Keratinocyte (primary cell): ENCODE data around the gene LRRC3B. TPM values are rescaled to one million over a fixed set of nuclear protein-coding genes. Genes with fewer than 3 reads are reported as not detected.

ENCODE experiments used
- DNase-seq: peaks from one replicate; pipeline ENCODE4 v3.0.0-alpha.2; 2011; ENCODE audit warnings: low read depth, missing footprints, low spot score
- FAIRE-seq: peaks from 2 replicates; lab custom pipeline; 2011; peaks lifted over from hg19 to GRCh38; lab: Jason Lieb, UNC
- H2AFZ ChIP-seq: 2 replicates; pipeline ENCODE4 v1.6.0; 2012; ENCODE audit warnings: low read length, control low read depth, inconsistent platforms; ENCODE audit not compliant: control insufficient read depth
- H3K27ac ChIP-seq: 2 replicates; pipeline ENCODE4 v1.5.1; 2011; ENCODE audit warnings: low read length; ENCODE audit not compliant: control insufficient read depth, insufficient read depth
- H3K27me3 ChIP-seq: 3 replicates; pipeline ENCODE4 v1.6.0; 2011; ENCODE audit warnings: low read length; ENCODE audit not compliant: control insufficient read depth, insufficient read depth; ENCODE audit errors: extremely low read depth
- H3K36me3 ChIP-seq, 2 experiments: 2 replicates in 1 of 2; 3 replicates in 1 of 2; pipeline ENCODE4 v1.5.1; 2011; ENCODE audit warnings: low read length in 2 of 2, mild to moderate bottlenecking in 1 of 2; ENCODE audit not compliant: control insufficient read depth in 2 of 2, insufficient read depth in 2 of 2; ENCODE audit errors: extremely low read depth in 1 of 2
- H3K4me1 ChIP-seq: 3 replicates; pipeline ENCODE4 v1.5.1; 2011; ENCODE audit warnings: low read length; ENCODE audit not compliant: control insufficient read depth, insufficient read depth; ENCODE audit errors: extremely low read depth
- H3K4me2 ChIP-seq: 3 replicates; pipeline ENCODE4 v1.6.0; 2011; ENCODE audit warnings: low read depth, low read length; ENCODE audit not compliant: control insufficient read depth, insufficient read depth; ENCODE audit errors: extremely low read depth
- H3K4me3 ChIP-seq, 3 experiments: fragments of 200-600 bp in 1 of 3; sonication (generic) in 1 of 3; 2 replicates in 2 of 3; 3 replicates in 1 of 3; pipeline ENCODE4 v1.5.1; 2011 to 2016; ENCODE audit warnings: low read length in 3 of 3, mild to moderate bottlenecking in 3 of 3, control low read depth in 2 of 3, inconsistent platforms in 1 of 3, low read depth in 1 of 3, mixed read lengths in 1 of 3, mixed run types in 1 of 3, moderate library complexity in 1 of 3; ENCODE audit not compliant: control insufficient read depth in 2 of 3, insufficient read depth in 2 of 3; ENCODE audit errors: extremely low read depth in 1 of 3
- H3K79me2 ChIP-seq: 2 replicates; pipeline ENCODE4 v1.6.0; 2012; ENCODE audit warnings: low read length; ENCODE audit not compliant: control insufficient read depth, insufficient read depth
- H3K9ac ChIP-seq: 3 replicates; pipeline ENCODE4 v1.6.0; 2011; ENCODE audit warnings: low read length; ENCODE audit not compliant: control insufficient read depth, insufficient read depth; ENCODE audit errors: extremely low read depth
- H3K9me1 ChIP-seq: 3 replicates; pipeline ENCODE4 v1.6.0; 2011; ENCODE audit warnings: low read length; ENCODE audit not compliant: control insufficient read depth, insufficient read depth; ENCODE audit errors: extremely low read depth
- H3K9me3 ChIP-seq: 2 replicates; pipeline ENCODE4 v1.5.1; 2012; ENCODE audit warnings: low read depth, low read length; ENCODE audit not compliant: control insufficient read depth
- H4K20me1 ChIP-seq: 3 replicates; pipeline ENCODE4 v1.6.0; 2011; ENCODE audit warnings: low read length; ENCODE audit not compliant: control insufficient read depth, insufficient read depth; ENCODE audit errors: extremely low read depth
- EZH2 ChIP-seq: IDR thresholded peaks from one replicate; pipeline ENCODE4 v1.6.1; 2012; ENCODE audit warnings: inconsistent platforms, mild to moderate bottlenecking, low read length, moderate library complexity
- dilution Hi-C: fragments of 300-500 bp; cut with MboI; formaldehyde crosslinking; loops from one replicate; pipeline ENCODE4 v1.7.0; 2020; ENCODE audit warnings: low sequenced_read_pairs; ENCODE audit not compliant: extremely low pct_ligation_motif_present
- polyA plus RNA-seq, 5 experiments: library from polyadenylated mRNA; depleted of rRNA in 3 of 5; stranded (reverse) in 3 of 5; stranded (forward) in 1 of 5; unstranded in 1 of 5; fragments of >200 nt; gene quantifications; 1 replicate in 1 of 5; 2 replicates in 3 of 5; 3 replicates in 1 of 5; pipeline versions ENCODE4 v1.2.1 to v1.2.3, GENCODE V29; 2011 to 2012; ENCODE audit warnings: missing spikeins in 2 of 5, low read depth in 1 of 5, low replicate concordance in 1 of 5
- TF ChIP-seq, protein P1 (sequence below), 3 experiments: IDR thresholded peaks in 1 of 3; conservative IDR thresholded peaks in 1 of 3; optimal IDR thresholded peaks in 1 of 3; 2 replicates in 2 of 3; 3 replicates in 1 of 3; pipeline versions ENCODE3 to v1.5.1; 2011; ENCODE audit warnings: low read length in 3 of 3, mild to moderate bottlenecking in 3 of 3, moderate library complexity in 2 of 3, control low read depth in 1 of 3, inconsistent platforms in 1 of 3; ENCODE audit not compliant: insufficient read depth in 2 of 3; ENCODE audit errors: extremely low read depth in 1 of 3

The LRRC3B gene
- polyA plus RNA-seq, 1 donor (not counting 4 experiments of a cell fraction or from before 2014, with no cell fraction given) = not detected

DNA sequence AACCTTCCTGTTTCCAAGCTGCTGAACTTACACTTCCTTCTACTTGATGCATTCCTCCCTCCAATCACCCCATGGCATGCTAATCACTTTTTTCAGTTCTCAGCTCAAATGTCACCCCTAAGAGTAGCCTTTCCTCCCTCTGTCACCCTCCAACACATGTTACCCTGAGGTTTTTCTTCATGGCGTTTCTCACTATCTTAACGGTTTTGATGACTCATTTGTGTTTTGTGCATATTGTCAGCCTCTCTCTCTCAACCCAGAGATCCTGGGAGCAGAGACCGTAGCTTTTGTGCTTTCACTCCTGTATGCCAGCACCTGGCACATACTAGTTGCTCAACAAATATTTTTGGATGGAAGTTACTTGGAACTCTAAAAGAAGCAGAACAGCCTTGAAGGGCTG is 24.5 kb downstream of the LRRC3B start:
- FAIRE-seq = no peak
- Histone ChIP-seq H3K36me3 (no peaks in the 10 kb centered on the region), H2AFZ (no peak overlapping the region), H3K4me3 (no peak overlapping the region), H3K4me2 (no peak overlapping the region), H3K9me1 (no peaks in the 10 kb centered on the region), H3K9me3 (no peaks in the 10 kb centered on the region), H3K27ac (no peak overlapping the region), H3K4me1 (no peaks in the 10 kb centered on the region), H3K27me3 (no peaks in the 10 kb centered on the region), H4K20me1 (no peaks in the 10 kb centered on the region), H3K79me2 (no peaks in the 10 kb centered on the region), H3K9ac (no peak overlapping the region)
- DNase-seq = no peak
- dilution Hi-C loops = no loop called here
- no peak for TF ChIP-seq EZH2
- TF ChIP-seq, protein P1, sequence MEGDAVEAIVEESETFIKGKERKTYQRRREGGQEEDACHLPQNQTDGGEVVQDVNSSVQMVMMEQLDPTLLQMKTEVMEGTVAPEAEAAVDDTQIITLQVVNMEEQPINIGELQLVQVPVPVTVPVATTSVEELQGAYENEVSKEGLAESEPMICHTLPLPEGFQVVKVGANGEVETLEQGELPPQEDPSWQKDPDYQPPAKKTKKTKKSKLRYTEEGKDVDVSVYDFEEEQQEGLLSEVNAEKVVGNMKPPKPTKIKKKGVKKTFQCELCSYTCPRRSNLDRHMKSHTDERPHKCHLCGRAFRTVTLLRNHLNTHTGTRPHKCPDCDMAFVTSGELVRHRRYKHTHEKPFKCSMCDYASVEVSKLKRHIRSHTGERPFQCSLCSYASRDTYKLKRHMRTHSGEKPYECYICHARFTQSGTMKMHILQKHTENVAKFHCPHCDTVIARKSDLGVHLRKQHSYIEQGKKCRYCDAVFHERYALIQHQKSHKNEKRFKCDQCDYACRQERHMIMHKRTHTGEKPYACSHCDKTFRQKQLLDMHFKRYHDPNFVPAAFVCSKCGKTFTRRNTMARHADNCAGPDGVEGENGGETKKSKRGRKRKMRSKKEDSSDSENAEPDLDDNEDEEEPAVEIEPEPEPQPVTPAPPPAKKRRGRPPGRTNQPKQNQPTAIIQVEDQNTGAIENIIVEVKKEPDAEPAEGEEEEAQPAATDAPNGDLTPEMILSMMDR (optimal IDR thresholded peaks at IDR 0.05 in 1 of 3, IDR thresholded peaks at IDR 0.05 in 1 of 3, conservative IDR thresholded peaks at IDR 0.05 in 1 of 3; ENCODE audit: extremely low read depth in 1 of 3, insufficient read depth in 2 of 3, low read length in 3 of 3) = no peak

DNA sequence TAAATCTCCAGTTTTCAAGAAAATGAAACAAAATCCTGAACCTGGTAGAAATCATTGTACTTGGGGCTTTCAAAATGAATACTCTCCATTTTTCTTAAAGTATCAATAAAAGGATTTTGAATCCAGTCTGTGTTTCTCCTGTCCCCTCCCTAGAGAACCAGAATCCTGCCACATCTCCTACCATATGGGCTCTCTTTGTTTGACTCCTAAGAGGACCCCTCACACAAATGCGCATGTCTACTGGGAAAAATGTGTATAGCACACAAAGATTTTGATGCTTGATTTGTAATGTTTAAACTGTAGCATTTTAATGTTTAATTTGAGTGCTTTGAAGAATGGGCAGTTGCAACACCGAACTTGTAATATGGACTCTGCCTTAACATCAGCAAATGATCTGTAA is 25.9 kb downstream of the LRRC3B start:
- H3K4me3 ChIP-seq = no peak overlapping the region
- DNase-seq = no peak
- H3K9me3 ChIP-seq = no peaks in the 10 kb centered on the region
- H3K79me2 ChIP-seq = no peaks in the 10 kb centered on the region
- no peak overlapping the region for H3K27ac ChIP-seq
- H4K20me1 ChIP-seq = no peaks in the 10 kb centered on the region
- H3K27me3 ChIP-seq = no peaks in the 10 kb centered on the region
- H3K9me1 ChIP-seq = no peaks in the 10 kb centered on the region
- H3K4me1 ChIP-seq = no peaks in the 10 kb centered on the region
- H2AFZ ChIP-seq = no peak overlapping the region
- TF ChIP-seq, protein P1 (optimal IDR thresholded peaks at IDR 0.05 in 1 of 3, IDR thresholded peaks at IDR 0.05 in 1 of 3, conservative IDR thresholded peaks at IDR 0.05 in 1 of 3; ENCODE audit: extremely low read depth in 1 of 3, insufficient read depth in 2 of 3, low read length in 3 of 3) = no peak
- TF ChIP-seq EZH2 = no peak
- H3K9ac ChIP-seq = no peak overlapping the region
- no peaks in the 10 kb centered on the region for H3K36me3 ChIP-seq
- H3K4me2 ChIP-seq = no peak overlapping the region
- FAIRE-seq = no peak
- dilution Hi-C loops = no loop called here
